A673 (cell line): ENCODE measurements around the gene VCP.

Experiments used
- CTCF ChIP-seq: fragments of 300-800, 200-600 bp; sonication (generic); conservative IDR thresholded peaks from 2 replicates; pipeline ENCODE4 v1.5.1; 2017; ENCODE audit warnings: low read depth, mild to moderate bottlenecking, antibody characterized with exemption, low read length, moderate library complexity, mixed read lengths
- EZH2 ChIP-seq: fragments of 200-600 bp; sonication (generic); IDR thresholded peaks from 2 replicates; pipeline ENCODE4 v1.6.1; 2017; ENCODE audit warnings: borderline replicate concordance, low read depth, mild to moderate bottlenecking, mixed read lengths, antibody characterized with exemption, low read length; ENCODE audit not compliant: poor library complexity, severe bottlenecking

- TF ChIP-seq EZH2 (no peak), CTCF (no peak)
These were observed 37.9 kb upstream of the VCP start for GRCh38 chr9:35110327-35110761.
